ENCODE data around the gene MAN1A2. TPM values are rescaled to one million over a fixed set of nuclear protein-coding genes. Genes with fewer than 3 reads are reported as not detected.

Gene MAN1A2
- total RNA-seq, 1 donor from 2014 or later = 31.8 TPM

- Mint-ChIP-seq H3K36me3 (ENCODE audit: unreplicated experiment) (no peaks in the 10 kb centered on the region), H3K27ac (ENCODE audit: unreplicated experiment) (peak overlapping the region; percentile 99), H3K4me3 (ENCODE audit: unreplicated experiment) (peak overlapping the region; percentile 98), H3K4me1 (ENCODE audit: low read depth, unreplicated experiment) (peaks cover 24% of the 10 kb centered on the region), H3K27me3 (ENCODE audit: unreplicated experiment) (peaks cover 12% of the 10 kb centered on the region), H3K9me3 (ENCODE audit: unreplicated experiment) (peaks cover 13% of the 10 kb centered on the region)
- no peak for TF ChIP-seq CTCF (IDR thresholded peaks at IDR 0.05; ENCODE audit: partially characterized antibody, unreplicated experiment)
- DNase-seq = peak; percentile 91
These were observed 838 bp upstream of the MAN1A2 start for GRCh38 chr1:117366177-117367045.

- peak overlapping the region; percentile 96 for H3K4me3 Mint-ChIP-seq (ENCODE audit: unreplicated experiment)
- no peaks in the 10 kb centered on the region for H3K36me3 Mint-ChIP-seq (ENCODE audit: unreplicated experiment)
- H3K4me1 Mint-ChIP-seq (ENCODE audit: low read depth, unreplicated experiment) = peaks cover 31% of the 10 kb centered on the region
- H3K9me3 Mint-ChIP-seq (ENCODE audit: unreplicated experiment) = peaks cover 13% of the 10 kb centered on the region
- TF ChIP-seq CTCF (IDR thresholded peaks at IDR 0.05; ENCODE audit: partially characterized antibody, unreplicated experiment) = no peak
- no peak for DNase-seq
- H3K27me3 Mint-ChIP-seq (ENCODE audit: unreplicated experiment) = peaks cover 12% of the 10 kb centered on the region
- peak overlapping the region; percentile 88 for H3K27ac Mint-ChIP-seq (ENCODE audit: unreplicated experiment)
These were observed 1.2 kb downstream of the MAN1A2 start for GRCh38 chr1:117368116-117369108.

GRCh38 chr1:117370071-117370470 lies 2.8 kb downstream of the MAN1A2 start:
- Mint-ChIP-seq H3K27me3 (ENCODE audit: unreplicated experiment) (peaks cover 12% of the 10 kb centered on the region), H3K9me3 (ENCODE audit: unreplicated experiment) (peaks cover 13% of the 10 kb centered on the region), H3K4me1 (ENCODE audit: low read depth, unreplicated experiment) (peaks cover 31% of the 10 kb centered on the region), H3K27ac (ENCODE audit: unreplicated experiment) (no peak overlapping the region), H3K36me3 (ENCODE audit: unreplicated experiment) (no peaks in the 10 kb centered on the region), H3K4me3 (ENCODE audit: unreplicated experiment) (peak overlapping the region; percentile 74)
- no peak for DNase-seq
- no peak for TF ChIP-seq CTCF (IDR thresholded peaks at IDR 0.05; ENCODE audit: partially characterized antibody, unreplicated experiment)

- no peak for TF ChIP-seq CTCF (IDR thresholded peaks at IDR 0.05; ENCODE audit: partially characterized antibody, unreplicated experiment)
- Mint-ChIP-seq H3K9me3 (ENCODE audit: unreplicated experiment) (peaks cover 13% of the 10 kb centered on the region), H3K27me3 (ENCODE audit: unreplicated experiment) (peaks cover 12% of the 10 kb centered on the region), H3K4me3 (ENCODE audit: unreplicated experiment) (peak overlapping the region; percentile 74), H3K4me1 (ENCODE audit: low read depth, unreplicated experiment) (peaks cover 29% of the 10 kb centered on the region), H3K36me3 (ENCODE audit: unreplicated experiment) (no peaks in the 10 kb centered on the region), H3K27ac (ENCODE audit: unreplicated experiment) (no peak overlapping the region)
- no peak for DNase-seq
These were observed 3.3 kb downstream of the MAN1A2 start for GRCh38 chr1:117370509-117370908.

Data from glutamatergic neuron (in vitro differentiated cells).